Amniotic stem cell (primary cell): ENCODE results near the gene TCHP.
"Not testable (repeated sequence)": the region's sequence is repeated elsewhere in the genome, so short reads cannot be mapped to it uniquely, and the experiment has no call there.

Source experiments
- DNase-seq: peaks from one replicate; lab custom pipeline; 2025; lab: John Stamatoyannopoulos, UW

Gene TCHP

DNA sequence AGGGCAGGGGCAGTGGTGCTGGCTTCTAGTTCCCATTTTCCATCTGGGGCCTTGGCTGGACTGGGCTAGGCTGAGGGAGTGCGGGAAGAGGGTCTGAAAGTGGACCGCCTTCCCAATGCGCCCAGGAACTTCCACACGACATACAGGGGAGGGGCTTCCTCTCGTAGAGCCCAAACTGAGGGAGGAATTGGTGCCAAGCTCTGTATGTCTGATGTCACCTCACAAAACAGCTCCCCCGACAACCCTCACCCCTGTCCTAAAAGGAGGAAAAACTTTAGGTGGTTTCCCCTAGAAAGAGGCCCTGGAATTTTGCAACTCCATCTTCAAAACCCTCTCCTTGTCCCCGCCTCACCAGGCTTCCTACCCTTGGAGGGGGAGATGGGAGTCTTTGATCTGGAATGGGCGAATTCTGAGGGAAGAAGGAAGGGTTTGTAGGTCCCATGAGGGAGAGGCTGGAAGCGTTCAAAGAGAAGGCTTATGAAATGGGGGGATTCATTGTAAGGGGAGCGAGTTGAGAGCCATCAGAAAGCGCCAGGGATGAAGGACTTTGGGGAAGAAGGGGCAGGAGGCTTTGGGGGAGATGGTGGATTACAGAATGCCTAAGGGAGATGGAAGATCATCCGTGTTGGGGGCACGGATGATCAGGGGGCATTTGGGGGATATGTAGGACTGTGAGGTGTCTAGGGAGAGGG is 20.6 kb upstream of the TCHP start:
- no peak for DNase-seq

DNA sequence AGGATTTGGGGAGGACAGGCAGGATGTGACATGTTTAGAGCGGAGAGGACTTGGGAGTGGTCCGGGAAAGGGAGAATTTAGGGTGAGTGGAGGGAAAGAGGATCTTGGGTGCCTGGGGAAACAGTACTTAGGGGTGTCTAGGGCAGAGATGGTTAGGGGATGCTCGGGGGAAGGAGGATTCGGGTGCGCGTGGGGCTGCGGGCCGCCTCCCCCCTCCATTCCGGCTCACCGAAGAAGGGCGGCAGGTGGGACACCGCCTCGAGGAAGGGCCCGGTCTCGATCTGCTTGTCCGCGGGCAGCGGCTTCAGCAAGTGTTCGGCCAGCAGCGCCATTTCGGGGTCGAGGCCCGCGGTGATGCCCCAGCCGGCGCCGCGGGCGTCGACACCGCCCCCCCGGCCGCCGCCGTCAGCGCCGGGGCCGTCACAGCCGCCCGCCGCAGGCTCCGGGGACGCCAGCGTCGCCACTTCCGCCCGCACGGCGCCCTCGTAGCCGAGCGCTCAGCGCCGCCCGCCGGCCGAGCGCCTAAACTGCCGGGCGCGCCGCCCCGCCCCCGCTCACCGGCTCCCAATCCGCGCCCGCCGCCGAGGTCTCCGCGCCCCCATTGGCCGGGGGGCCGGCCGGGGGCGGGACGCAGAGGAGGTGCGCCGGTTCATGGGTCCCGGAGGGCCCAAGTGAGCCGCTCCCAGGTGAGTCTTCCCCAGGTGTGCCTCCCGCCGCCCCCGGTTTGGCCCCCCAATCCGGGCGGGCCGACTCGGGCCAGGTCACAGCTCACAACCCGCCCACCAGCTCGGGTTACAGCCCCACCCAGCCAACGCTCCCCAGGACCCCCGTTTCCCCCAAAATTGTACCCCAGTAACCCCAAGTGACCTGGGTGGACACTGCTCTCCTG is 19.8 kb upstream of the TCHP start, which contains the start of gene GLTP:
Gene GLTP (minus strand): TSS at position 499 of the 889 bp plus-strand sequence. CDS start 167 bp downstream, at position 332.
- peak; percentile 67 for DNase-seq

DNA sequence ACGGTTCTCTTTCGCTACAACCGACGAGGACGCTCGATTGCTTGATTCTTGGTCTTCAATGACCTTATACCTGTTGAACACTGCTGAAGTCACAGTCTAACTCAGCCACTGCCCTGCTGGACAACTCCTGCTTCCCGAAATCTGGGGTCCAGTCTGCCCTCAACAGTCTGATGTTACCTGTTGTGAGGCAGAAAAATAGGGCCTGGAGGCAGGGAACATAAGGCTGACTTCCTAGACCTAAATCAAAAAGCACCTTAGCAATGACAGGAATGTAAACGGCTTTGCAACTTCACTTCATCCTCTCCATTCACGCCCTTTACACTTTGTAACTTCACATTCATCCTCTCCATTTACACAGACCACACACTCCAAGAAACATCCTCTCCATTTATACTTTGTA is 19.1 kb upstream of the TCHP start:
- DNase-seq = no peak

DNA sequence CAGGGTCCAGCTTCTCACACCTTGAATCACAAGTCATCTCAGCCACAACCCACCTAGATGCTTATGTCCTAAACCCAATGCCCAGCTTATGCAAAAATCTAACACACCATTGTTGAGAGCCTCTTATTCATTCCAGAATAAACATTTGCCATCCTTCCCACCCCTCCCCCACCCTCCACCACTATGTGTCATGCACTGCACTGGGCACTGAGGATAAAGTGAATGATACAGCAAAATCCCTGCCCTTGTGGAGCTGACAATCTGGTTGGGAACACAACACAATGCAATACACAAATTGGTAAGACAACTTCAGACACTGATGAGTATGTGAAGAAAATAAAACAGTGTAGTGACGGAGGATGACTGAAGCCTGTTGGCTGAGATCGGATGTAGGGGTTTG is 18.3 kb upstream of the TCHP start:
- DNase-seq = no peak

DNA sequence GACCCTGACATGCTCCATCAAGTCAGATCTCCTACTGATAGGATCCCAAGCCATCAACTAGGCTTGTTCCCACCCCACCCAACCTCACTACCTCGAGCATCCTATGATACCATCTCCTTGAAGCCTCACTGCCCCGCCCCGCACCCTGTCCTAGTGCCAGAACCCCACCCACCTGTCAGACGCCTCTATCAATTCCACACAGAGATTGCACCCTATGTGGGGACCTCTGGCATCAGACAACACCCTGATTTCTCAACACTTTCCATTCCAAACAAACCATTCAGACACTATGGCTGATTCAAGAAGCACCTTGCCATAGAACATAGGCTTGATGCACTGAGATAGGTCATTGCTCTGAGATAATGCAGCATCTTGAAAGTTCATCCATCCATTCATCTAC is 16.6 kb upstream of the TCHP start:
- no peak for DNase-seq

DNA sequence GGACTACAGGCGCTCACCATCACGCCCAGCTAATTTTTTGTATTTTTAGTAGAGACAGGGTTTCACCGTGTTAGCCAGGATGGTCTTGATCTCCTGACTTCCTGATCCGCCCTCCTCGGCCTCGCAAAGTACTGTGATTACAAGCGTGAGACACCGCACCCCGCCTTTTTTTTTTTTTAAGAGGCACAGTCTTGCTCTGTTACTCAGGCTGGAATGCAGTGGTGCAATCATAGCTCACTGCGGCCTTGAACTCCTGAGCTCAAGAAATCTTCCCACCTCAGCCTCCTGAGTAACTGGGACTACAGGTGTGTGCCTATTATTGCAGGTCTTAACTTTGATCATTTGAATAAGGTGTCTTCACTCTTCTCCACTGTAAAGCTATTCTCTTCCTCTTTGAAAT is 14.5 kb upstream of the TCHP start:
- DNase-seq = no peak

DNA sequence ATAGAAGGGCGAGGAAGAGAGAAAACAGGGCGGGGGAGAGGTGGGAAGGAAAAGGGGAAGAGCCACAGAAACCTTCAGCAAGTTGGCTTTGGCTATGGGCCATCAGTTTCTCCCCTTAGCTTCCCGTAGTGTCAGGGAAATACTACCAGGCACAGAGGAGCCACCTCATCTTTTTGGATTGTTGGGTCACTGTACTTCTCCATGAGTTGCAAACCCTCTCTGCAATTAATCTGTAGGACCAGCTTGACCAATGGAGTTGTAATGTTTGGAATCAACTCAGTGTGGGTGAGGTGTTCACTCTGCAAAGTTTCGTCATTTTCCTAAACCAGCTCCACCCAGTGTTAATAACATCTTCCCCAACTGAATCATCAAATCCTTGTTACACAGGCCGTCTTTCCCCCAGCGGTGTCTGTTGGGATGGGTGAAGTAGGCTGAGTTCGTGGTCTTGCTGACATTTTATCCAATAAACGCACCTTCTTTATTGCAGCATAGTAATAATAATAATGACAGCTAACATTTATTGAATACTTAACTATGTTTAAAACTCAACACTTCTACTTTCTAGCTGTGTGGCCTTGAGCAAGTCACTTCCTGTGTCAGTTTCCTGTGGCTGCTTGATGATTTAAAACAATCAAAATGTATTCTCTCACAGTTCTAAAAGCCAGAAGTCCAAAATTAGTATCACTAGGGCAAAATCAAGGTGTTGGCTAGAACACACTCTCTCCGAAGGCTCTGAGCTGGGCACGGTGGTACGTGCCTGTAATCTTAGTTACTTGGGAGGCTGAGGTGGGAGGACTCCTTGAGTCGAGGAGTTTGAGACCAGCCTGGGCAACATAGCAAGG is 11.7 kb upstream of the TCHP start:
- DNase-seq = peak; percentile 74

DNA sequence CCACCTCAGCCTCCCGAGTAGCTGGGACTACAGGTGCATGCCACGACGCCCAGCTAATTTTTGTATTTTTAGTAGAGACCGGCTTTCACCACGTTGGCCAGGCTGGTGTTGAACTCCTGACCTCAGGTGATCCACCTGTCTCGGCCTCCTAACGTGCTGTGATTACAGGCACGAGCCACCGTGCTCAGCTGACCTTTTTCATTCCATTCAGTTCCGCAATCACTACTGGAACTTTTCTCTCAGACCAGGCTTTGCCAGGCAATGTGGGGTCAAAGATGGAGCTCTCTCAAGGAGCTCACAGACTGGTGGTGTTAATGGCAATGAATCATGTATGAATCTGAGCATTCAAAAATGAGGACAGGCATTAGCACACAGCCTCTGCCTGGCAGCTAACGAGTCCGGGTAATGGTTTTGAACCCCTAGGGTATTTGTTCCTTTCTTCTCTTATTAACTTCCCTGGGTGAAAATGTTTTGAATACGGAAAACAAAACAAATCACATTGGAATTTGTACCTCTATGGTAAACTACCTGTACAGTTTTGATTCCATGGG is 9.4 kb upstream of the TCHP start:
- DNase-seq = no peak

DNA sequence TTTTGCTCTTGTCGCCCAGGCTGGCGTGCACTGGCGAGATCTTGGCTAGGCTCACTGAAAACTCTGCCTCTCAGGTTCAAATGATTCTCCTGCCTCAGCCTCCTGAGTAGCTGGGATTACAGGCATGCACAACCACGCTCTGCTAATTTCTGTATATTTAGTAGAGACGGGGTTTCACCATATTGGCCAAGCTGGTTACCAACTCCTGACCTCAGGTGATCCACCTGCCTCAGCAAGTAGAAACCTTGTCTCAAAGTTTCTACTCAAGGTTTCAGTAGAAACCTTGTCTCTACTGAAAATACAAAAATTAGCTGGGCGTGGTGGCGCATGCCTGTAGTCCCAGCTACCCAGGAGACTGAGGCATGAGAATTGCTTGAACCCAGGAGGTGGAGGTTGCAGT is 8.3 kb upstream of the TCHP start:
- DNase-seq = not testable (repeated sequence)

DNA sequence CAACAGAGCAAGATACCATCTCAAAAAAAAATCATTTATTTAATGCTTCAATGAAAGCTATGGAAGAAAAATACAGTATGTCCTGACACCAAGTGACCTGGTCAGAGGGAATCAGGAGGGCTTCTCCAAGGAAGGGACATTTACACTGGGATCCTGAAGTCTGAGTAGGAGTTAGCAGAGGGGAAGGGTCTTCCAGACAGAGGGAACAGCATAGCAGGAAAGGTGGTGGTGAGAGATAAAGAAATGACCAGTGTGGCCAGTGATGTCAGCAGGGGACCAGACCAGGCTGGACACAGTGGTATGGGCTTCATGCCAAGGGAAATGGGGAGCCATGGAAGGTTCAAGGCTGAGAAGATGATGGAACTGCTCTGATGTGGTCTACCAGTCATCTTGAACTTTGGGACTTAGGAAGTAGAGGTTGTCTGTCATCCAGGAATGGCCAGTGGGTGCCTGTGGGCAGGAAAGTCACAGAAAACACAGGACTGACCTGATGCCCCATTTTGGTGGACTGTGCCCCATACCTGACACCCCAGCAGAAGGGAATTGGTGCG is 7.8 kb upstream of the TCHP start:
- DNase-seq = no peak

DNA sequence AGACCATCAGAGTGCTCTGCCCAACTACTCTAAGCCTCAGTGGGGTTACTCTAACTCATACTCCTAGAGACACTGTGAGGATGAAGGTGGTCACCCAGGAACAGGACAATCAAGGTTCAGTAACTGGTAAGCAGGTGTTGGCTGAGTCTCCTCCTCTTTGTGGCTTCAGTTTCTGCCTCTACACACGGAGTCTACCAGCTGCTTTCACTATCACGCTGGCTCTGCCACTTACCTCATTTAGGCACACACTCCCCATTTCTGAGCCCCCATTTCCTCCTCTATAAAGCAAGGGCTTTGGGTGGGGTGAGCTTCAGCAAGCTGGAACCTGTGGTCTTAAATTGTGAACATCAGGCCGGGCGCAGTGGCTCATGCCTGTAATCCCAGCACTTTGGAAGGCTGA is 7.3 kb upstream of the TCHP start:
- no peak for DNase-seq

DNA sequence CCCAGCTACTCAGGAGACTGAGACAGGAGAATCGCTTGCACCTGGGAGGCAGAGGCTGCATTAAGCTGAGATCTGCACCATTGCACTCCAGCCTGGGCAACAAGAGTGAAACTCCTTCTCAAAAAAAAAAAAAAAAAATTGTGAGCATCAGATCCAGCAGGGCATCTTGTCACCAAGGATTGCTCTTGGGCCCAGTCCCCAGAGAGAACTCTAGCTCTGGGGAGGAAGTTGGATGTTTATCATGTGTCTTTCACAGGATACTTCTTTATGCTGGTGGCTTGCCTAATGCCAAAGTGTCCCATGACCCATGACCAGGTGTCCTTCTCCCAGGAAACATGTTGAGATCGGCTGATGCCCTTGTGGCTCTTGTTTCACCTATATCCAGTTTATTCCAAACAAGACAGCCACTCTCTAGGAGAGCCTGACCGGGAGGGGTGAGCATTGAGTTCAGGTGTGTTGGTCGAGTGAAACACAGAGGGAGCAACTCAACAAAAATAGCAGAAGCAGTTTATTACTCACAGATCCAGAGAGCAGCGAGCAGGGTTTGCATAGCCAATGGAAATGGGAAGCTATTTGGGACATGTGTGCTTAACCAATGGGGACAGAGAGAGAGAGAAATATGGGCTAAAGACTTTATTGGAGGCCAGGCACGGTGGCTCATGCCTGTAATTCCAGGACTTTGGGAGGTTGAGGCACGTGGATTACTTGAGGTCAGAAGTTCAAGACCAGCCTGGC is 6.6 kb upstream of the TCHP start:
- no peak for DNase-seq

DNA sequence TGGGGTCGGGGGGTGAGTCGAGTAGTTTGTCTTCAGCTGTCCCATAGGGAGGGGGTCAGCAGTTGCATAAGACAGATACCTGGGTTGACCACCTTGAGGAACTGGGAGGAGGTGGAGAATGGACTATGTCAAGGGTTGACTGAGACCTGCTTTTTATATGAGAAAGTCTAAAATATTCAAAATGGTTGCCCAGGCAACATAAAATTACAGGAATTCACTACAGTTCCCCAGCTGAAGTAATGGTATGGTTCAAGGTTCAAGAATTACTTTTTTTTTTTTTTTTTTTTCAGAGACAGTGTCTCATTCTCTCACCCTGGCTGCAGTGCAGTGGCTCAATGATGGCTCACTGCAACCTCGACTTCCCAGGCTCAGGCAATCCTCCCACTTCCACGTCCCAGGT is 5.1 kb upstream of the TCHP start:
- DNase-seq = no peak

DNA sequence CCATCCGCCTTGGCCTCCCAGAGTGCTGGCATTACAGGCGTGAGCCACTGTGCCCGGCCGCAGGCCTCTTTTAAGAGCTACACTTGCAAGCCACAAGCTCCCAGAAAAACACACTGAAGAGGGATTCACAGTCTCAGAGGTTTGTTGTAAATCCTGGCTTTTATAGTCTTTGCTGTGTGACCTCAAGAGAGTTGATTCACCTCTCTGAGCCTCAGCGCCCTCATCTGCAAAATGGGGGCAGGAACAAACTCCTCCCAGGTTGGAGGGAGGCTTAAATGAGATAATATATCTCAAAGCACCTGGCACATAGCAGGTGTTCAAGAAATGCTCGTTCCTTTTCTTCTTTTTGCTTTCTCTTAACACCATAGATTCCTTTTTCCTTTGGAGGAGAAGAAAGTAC is 3.9 kb upstream of the TCHP start:
- no peak for DNase-seq

DNA sequence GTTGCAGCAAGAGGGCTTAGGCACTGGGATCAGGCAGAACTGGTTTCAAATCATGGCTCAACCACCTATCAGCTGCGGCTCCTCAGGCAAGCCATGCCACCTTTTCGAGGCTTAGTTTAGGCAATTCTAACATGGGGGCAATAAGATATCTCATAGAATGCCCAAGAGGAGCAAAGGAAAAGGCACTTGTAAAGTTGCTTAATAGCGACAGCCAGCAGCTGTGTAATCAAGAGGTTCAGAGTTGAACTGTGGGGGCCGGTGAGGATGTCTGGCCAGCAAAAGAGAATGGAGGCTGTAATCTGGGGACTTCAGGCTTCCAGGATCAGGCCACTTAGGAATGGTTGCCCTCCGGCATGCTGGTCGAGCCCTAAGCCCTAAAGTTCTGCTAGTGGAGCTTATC is 3.0 kb upstream of the TCHP start:
- no peak for DNase-seq

DNA sequence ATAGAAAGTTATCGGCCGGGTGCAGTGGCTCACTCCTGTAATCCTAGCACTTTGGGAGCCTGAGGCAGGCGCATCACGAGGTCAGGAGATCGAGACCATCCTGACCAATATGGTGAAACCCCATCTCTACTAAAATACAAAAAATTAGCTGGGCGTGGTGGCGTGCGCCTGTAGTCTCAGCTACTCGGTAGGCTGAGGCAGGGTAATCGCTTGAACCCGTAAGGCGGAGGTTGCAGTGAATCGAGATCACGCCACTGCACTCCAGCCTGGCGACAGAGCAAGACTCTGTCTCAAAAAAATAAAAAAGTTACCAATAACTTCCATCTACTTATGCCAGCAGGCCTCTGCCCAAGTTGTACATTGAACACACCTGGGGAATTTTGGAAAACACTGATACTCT is 729 bp upstream of the TCHP start:
- not testable (repeated sequence) for DNase-seq

DNA sequence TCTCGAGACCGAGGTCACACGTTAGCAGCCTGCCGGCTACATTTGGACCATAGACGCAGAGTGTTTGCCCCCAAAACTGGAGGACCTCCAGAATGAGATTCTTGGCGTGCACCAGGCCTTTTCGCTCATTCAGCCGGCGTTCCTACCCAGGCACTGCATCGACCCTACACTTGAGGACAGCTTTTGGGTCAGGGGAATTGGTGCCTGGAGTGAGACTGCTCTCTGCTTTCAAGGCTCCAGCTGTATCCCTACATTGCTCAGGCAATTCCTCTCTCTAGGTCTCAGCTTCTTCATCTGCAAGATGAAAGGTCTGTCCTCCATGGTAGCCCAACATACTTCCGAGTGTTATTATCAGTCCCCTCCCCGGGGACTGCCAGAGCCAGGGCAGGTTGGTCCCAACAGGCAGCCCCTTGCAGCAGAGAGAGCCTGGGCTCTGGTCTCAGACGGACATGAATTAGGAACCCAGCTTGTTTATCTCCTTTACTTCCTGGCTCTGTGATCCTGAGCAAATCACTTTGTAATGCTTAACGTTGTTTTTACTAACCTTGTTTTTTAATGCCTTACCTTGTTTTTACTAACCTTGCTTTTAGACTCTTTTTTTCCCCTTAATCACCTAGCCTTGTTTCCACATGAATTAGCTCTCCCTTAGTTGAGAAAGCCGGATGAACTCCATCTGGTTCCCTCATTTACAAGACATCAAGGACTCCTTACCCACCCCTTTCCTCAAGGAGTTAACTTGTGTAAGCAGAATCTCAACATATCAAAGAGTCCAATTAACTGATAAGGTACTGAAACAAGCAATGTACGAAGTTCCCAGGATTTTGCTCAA is 892 bp downstream of the TCHP start:
- DNase-seq = no peak

DNA sequence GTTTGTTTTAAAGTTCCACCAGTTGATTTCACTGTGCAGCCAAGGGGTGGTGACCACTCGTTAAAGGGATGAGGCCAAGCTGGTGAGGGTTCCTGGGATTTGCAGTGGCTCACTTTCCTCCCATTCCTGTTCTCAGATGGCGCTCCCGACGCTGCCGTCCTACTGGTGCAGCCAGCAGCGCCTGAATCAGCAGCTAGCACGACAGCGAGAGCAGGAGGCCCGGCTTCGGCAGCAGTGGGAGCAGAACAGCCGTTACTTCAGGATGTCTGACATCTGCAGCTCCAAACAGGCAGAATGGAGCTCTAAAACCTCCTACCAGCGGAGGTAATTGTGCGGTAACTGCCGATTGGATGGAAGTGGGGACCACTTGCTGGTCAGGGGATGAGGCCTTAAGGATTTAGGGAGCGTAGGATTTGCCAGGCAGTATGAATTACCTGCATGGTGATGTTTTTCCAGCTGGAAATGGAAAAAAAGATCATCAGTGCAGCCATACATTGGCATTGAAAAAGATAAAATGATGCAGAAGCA is 2.9 kb downstream of the TCHP start:
- no peak for DNase-seq

DNA sequence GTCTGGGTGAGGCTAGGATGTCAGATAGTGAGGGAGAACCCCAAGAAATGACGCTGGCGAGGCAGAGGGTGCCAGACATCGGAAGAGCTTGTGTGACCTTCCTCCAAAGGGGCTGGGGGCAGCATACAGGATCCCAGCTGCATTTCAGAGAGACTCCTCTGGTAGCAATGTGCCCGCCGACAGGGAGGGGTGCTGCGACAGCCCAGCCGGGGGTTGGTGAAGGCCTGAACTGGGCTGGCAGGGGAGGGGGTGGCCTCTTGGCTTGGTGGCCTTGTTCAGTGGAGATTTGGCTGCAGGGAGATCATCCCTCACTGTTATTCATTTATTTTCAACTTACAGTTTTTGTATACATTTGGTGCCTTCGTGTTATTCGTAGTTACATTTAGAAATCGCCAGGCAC is 5.2 kb downstream of the TCHP start:
- DNase-seq = no peak
